Measurements from ENCODE around the gene ZDHHC19.

DNA sequence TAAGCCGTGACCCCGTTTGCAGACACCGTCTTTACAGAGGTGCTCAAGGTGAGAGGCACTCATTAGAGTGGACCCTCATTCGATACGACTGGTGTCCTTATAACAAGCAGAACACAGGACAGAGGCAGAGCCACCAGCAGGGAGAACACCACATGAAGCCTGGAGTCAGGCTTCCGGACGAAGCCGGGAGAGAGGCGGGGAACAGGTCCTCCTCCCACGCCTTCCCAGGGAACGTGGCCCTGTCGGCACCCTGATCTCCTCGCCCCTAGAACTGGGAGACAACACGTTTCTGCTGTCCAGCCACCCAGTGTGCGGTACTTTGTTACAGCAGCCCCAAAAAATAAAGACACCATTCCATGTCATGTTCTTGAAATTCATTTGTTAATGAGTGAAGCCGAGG lies 33.6 kb downstream of the ZDHHC19 start:
- TF ChIP-seq, protein P1, sequence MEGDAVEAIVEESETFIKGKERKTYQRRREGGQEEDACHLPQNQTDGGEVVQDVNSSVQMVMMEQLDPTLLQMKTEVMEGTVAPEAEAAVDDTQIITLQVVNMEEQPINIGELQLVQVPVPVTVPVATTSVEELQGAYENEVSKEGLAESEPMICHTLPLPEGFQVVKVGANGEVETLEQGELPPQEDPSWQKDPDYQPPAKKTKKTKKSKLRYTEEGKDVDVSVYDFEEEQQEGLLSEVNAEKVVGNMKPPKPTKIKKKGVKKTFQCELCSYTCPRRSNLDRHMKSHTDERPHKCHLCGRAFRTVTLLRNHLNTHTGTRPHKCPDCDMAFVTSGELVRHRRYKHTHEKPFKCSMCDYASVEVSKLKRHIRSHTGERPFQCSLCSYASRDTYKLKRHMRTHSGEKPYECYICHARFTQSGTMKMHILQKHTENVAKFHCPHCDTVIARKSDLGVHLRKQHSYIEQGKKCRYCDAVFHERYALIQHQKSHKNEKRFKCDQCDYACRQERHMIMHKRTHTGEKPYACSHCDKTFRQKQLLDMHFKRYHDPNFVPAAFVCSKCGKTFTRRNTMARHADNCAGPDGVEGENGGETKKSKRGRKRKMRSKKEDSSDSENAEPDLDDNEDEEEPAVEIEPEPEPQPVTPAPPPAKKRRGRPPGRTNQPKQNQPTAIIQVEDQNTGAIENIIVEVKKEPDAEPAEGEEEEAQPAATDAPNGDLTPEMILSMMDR (IDR thresholded peaks at IDR 0.05), result no peak
- no peak for TF ChIP-seq POLR2A (IDR thresholded peaks at IDR 0.05)

Measured in thyroid gland (tissue), 4 donors.